Suprapubic skin (tissue), 4 donors: ENCODE measurements around the gene TMEM170A.

Source experiments
- EP300 ChIP-seq: sonication (generic); formaldehyde crosslinking; IDR thresholded peaks from one replicate; pipeline ENCODE4 v1.6.1; 2017; ENCODE audit warnings: antibody characterized with exemption
- POLR2A ChIP-seq, 2 donors: fragments of 450-650 bp; IDR thresholded peaks; one replicate each; pipeline ENCODE4 v1.6.1; 2017; ENCODE audit warnings: antibody characterized with exemption in 2 of 2, mild to moderate bottlenecking in 2 of 2, moderate library complexity in 2 of 2
- POLR2AphosphoS5 ChIP-seq, 3 donors: sonication (generic); formaldehyde crosslinking; IDR thresholded peaks; one replicate each; pipeline ENCODE4 v1.6.1; 2017; ENCODE audit warnings: antibody characterized with exemption in 3 of 3
- TF ChIP-seq, protein P1 (sequence below), 2 donors: fragments of 200-600 bp in 1 of 2; fragments of 450-650 bp in 1 of 2; sonication (generic) in 1 of 2; IDR thresholded peaks; one replicate each; pipeline ENCODE4 v1.5.1; 2016 to 2019; ENCODE audit warnings: antibody characterized with exemption in 2 of 2, mild to moderate bottlenecking in 1 of 2, moderate library complexity in 1 of 2

DNA sequence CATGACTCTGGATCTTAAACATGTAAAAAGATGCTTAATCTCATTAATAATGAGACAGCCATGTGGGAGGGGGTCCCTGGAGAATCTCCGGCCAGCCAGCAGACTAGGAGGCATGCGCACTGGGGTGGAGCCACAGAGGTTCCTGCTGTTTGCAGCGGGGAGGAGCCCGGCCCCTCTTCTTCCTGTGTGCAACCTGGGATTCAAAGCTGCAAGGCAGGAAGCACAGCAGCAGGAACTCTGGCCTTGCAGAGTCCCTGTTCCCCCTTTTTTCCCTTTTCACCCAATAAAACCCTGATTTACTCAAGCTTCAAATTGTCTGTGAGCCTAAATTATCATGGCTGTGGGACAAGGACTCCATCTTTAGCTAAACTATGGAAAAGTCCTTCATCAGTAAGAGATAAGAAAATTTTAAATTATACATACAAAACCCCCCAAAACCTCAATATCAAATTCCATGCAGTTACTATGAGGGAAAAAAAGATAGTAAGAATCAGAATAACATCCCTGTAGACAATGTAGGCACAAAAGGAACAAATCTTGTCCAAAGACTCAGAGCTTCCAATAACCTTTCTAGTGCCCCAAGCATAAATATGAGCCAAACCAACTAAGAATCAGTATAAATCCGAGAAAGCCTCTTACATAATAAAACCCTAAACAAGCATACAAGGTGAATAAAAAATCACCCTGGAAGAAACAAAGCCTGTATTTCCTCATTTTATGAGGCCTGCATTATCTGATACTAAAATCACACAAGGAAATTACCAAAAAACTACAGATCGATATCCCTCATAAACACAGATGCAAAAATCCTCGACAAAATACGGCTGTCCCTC is 43.3 kb downstream of the TMEM170A start:
- no peak for TF ChIP-seq EP300
- TF ChIP-seq, protein P1, sequence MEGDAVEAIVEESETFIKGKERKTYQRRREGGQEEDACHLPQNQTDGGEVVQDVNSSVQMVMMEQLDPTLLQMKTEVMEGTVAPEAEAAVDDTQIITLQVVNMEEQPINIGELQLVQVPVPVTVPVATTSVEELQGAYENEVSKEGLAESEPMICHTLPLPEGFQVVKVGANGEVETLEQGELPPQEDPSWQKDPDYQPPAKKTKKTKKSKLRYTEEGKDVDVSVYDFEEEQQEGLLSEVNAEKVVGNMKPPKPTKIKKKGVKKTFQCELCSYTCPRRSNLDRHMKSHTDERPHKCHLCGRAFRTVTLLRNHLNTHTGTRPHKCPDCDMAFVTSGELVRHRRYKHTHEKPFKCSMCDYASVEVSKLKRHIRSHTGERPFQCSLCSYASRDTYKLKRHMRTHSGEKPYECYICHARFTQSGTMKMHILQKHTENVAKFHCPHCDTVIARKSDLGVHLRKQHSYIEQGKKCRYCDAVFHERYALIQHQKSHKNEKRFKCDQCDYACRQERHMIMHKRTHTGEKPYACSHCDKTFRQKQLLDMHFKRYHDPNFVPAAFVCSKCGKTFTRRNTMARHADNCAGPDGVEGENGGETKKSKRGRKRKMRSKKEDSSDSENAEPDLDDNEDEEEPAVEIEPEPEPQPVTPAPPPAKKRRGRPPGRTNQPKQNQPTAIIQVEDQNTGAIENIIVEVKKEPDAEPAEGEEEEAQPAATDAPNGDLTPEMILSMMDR (IDR thresholded peaks at IDR 0.05), result no peak
- no peak for TF ChIP-seq POLR2AphosphoS5 (IDR thresholded peaks at IDR 0.05)
- TF ChIP-seq POLR2A (IDR thresholded peaks at IDR 0.05), result no peak
